Progenitor cell of endocrine pancreas (in vitro differentiated cells): ENCODE results near the gene APOF. TPM values are rescaled to one million over a fixed set of nuclear protein-coding genes. Genes with fewer than 3 reads are reported as not detected.

Experiments
- DNase-seq: peaks from one replicate; pipeline ENCODE4 v3.0.0; 2021; ENCODE audit warnings: low spot score; ENCODE audit not compliant: unreplicated experiment
- H3K27ac Mint-ChIP-seq: 2 replicates; pipeline ENCODE4 v1.8.0; 2021; ENCODE audit warnings: mild to moderate bottlenecking, moderate library complexity, mixed read lengths
- H3K27me3 Mint-ChIP-seq: 2 replicates; pipeline ENCODE4 v1.8.0; 2021; ENCODE audit warnings: mixed read lengths
- H3K36me3 Mint-ChIP-seq: 2 replicates; pipeline ENCODE4 v1.8.0; 2022; ENCODE audit warnings: mixed read lengths; ENCODE audit not compliant: insufficient read depth
- H3K4me1 Mint-ChIP-seq: 2 replicates; pipeline ENCODE4 v1.8.0; 2021; ENCODE audit warnings: low read depth, mixed read lengths
- H3K4me3 Mint-ChIP-seq: 2 replicates; pipeline ENCODE4 v1.8.0; 2021; ENCODE audit warnings: low read depth, mild to moderate bottlenecking, moderate library complexity, mixed read lengths
- H3K9me3 Mint-ChIP-seq: 2 replicates; pipeline ENCODE4 v1.8.0; 2021; ENCODE audit warnings: low read depth, mixed read lengths
- total RNA-seq: library from RNA; stranded (reverse); gene quantifications from 2 replicates; pipeline ENCODE4 v1.2.1, GENCODE V29; 2021
- TF ChIP-seq, protein P1 (sequence below): fragments of 200-600 bp; sonication (generic); IDR thresholded peaks from one replicate; pipeline ENCODE4 v1.5.0; 2021; ENCODE audit warnings: antibody characterized with exemption, mild to moderate bottlenecking; ENCODE audit not compliant: unreplicated experiment

APOF gene
- total RNA-seq, 1 donor from 2014 or later, result not detected

DNA sequence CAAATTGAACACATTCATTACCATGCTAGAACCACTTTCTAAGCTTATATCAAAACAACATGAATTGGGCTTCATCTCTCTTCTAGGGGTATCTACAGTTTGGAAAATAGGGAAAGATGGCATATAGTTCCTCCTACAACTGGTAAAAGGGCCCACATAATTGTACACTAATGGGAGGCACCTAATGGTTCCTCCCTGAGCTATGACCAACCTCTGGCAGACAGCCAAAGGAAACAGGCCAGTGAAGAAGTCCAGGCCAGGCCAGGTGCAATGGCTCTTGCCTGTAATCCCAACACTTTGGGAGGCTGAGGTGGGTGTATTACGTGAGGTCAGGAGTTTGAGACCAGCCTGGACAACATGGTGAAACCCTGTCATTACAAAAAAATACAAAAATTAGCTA, 23.2 kb upstream of the APOF start:
- Mint-ChIP-seq H3K36me3 (no peaks in the 10 kb centered on the region), H3K9me3 (no peaks in the 10 kb centered on the region), H3K4me1 (peaks cover 8% of the 10 kb centered on the region), H3K4me3 (no peak overlapping the region), H3K27ac (no peak overlapping the region), H3K27me3 (no peaks in the 10 kb centered on the region)
- no peak for DNase-seq
- TF ChIP-seq, protein P1, sequence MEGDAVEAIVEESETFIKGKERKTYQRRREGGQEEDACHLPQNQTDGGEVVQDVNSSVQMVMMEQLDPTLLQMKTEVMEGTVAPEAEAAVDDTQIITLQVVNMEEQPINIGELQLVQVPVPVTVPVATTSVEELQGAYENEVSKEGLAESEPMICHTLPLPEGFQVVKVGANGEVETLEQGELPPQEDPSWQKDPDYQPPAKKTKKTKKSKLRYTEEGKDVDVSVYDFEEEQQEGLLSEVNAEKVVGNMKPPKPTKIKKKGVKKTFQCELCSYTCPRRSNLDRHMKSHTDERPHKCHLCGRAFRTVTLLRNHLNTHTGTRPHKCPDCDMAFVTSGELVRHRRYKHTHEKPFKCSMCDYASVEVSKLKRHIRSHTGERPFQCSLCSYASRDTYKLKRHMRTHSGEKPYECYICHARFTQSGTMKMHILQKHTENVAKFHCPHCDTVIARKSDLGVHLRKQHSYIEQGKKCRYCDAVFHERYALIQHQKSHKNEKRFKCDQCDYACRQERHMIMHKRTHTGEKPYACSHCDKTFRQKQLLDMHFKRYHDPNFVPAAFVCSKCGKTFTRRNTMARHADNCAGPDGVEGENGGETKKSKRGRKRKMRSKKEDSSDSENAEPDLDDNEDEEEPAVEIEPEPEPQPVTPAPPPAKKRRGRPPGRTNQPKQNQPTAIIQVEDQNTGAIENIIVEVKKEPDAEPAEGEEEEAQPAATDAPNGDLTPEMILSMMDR, result no peak

DNA sequence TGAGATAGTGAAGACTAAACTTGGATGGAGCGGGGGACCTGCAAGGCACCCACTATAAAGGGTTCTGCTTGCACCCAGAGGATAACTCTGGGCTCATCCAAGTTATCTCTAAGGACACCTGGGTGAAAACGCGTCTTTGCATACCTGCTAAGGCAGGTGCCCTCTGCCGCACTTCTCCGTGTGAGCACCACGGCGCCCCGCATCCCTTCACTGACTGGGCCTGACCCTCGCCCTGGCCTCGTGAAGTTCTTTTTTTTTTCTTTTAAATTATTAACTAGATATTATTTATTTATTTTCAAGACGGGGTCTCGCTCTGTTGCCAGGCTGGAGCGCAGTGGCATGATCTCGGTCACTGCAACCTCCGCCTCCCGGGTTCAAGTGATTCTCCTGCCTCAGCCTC, 20.0 kb upstream of the APOF start:
- TF ChIP-seq, protein P1, result no peak
- Mint-ChIP-seq H3K27me3 (no peaks in the 10 kb centered on the region), H3K4me3 (no peak overlapping the region), H3K27ac (no peak overlapping the region), H3K4me1 (peaks cover 10% of the 10 kb centered on the region), H3K9me3 (no peaks in the 10 kb centered on the region), H3K36me3 (no peaks in the 10 kb centered on the region)
- DNase-seq, result no peak

DNA sequence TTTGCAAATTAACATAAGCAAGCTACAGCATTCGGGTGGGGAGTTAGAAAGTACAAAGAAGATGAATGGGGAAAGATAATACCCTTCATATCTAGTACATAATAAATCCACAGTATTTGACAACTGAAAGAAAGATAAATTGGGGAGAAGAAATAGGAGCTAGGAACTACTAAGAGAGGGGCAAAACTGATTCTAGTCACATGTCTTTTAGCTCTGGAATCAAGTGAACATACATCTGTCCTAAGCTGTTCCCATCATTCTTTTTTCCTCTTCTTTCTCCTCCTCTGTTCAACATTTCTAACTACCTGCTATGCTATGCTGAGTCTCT, 15.3 kb upstream of the APOF start:
- H3K27me3 Mint-ChIP-seq, result no peaks in the 10 kb centered on the region
- no peak overlapping the region for H3K4me3 Mint-ChIP-seq
- H3K9me3 Mint-ChIP-seq, result peaks cover 4% of the 10 kb centered on the region
- peaks cover 6% of the 10 kb centered on the region for H3K4me1 Mint-ChIP-seq
- H3K27ac Mint-ChIP-seq, result no peak overlapping the region
- TF ChIP-seq, protein P1, result no peak
- DNase-seq, result no peak
- no peaks in the 10 kb centered on the region for H3K36me3 Mint-ChIP-seq

DNA sequence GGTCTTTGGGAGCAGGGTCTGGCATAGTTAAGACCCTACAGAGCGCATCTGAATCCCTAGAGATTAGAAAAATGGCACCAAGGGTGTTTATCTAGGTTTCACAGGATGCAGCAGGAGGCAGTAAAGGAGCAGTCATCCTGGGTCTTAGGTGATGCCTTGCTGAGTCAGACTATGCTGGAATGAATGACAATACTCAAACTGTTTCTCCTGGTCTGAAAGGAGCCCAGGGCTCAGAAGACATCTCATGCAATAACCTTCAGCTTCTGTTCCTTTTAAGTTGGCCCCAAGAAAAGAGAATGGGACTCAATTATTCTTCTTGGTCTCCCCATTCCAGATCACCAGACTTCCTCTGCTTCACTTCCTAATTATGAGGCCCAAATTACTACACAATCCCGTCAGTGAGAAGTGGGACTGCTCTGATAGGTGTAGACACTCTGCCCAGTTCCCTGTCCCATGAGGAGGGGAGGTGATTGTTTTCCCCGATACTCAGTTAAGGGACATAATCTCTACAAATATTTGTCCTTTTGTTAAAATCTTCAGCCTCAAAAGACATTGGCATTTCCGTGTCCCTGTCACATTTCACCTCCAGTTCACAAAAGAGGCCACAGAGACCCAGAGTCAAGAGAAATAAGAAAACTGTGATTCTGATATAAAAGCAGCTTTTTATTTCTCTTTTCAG, 14.8 kb upstream of the APOF start:
- Mint-ChIP-seq H3K27me3 (no peaks in the 10 kb centered on the region), H3K36me3 (no peaks in the 10 kb centered on the region), H3K4me3 (no peak overlapping the region), H3K4me1 (peaks cover 6% of the 10 kb centered on the region), H3K9me3 (peaks cover 4% of the 10 kb centered on the region), H3K27ac (no peak overlapping the region)
- TF ChIP-seq, protein P1, result no peak
- no peak for DNase-seq

DNA sequence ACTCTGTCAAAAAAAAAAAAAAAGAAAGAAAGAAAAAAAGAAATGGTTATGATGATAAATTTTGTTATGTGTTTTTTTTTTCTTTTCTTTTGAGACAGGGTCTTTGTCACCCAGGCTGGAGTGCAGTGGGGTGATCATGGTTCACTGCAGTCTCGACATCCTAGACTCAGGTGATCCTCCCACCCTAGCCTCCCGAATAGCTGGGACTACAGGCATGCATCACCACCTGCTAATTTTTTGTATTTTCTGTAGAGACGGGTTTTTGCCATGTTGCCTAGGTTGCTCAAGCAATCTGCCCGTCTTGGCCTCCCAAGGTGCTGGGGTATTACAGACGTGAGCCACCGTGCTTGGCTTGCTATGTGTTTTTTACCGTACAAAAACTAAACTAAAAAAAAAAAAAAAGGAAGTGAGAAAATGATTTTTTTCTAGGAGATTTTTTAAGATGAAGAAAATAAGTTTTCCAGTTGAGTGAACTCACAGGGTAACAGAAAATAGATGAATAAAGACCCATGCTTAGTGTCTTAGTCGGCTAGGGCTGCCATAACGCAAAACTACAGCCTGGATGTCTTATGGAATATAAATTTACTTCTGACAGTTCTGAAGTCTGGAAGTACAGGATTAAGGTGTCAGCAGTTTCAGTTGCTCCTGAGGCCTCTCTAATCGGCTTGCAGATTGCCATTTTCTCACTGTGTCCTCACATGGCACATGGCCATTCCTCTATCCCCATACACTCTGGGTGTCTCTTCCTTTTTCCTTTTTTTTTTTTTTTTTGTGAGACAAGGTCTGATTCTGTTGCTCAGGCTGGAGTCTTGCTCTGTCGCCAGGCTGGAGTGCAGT, 13.2 kb upstream of the APOF start:
- Mint-ChIP-seq H3K4me3 (no peak overlapping the region), H3K36me3 (no peaks in the 10 kb centered on the region), H3K9me3 (peaks cover 4% of the 10 kb centered on the region), H3K4me1 (peaks cover 6% of the 10 kb centered on the region), H3K27me3 (no peaks in the 10 kb centered on the region), H3K27ac (no peak overlapping the region)
- TF ChIP-seq, protein P1, result no peak
- DNase-seq, result no peak
